GM12878 (cell line): ENCODE data around the gene MAN2A2. TPM values are rescaled to one million over a fixed set of nuclear protein-coding genes. Genes with fewer than 3 reads are reported as not detected.

Experiments
- ATF2 ChIP-seq: IDR thresholded peaks from 2 replicates; pipeline ENCODE4 v1.6.1; 2012; ENCODE audit warnings: low read length, inconsistent platforms
- BCL11A ChIP-seq: IDR thresholded peaks from 2 replicates; pipeline ENCODE4 v1.6.1; 2011; ENCODE audit warnings: low read depth, low read length
- BMI1 ChIP-seq: fragments of 450-650 bp; IDR thresholded peaks from 2 replicates; pipeline ENCODE4 v1.6.1; 2016; ENCODE audit warnings: mild to moderate bottlenecking, moderate library complexity, borderline replicate concordance
- CHD2 ChIP-seq: IDR thresholded peaks from 2 replicates; pipeline ENCODE4 v1.6.1; 2011; ENCODE audit warnings: low read depth, low read length, improper control_type of control experiment, borderline replicate concordance
- CREB1 ChIP-seq: IDR thresholded peaks from 2 replicates; pipeline ENCODE4 v1.6.1; 2012; ENCODE audit warnings: low read depth, mild to moderate bottlenecking, inconsistent platforms
- CREM ChIP-seq: IDR thresholded peaks from 2 replicates; pipeline ENCODE4 v1.6.1; 2014; ENCODE audit warnings: antibody characterized with exemption, low read depth
- DPF2 ChIP-seq: fragments of 450-650 bp; IDR thresholded peaks from 2 replicates; pipeline ENCODE4 v1.6.1; 2017; ENCODE audit warnings: mild to moderate bottlenecking
- EED ChIP-seq: sonication (generic); IDR thresholded peaks from 2 replicates; pipeline ENCODE4 v1.6.1; 2016; ENCODE audit warnings: antibody characterized with exemption, low read depth
- EP300 ChIP-seq, 2 experiments: fragments of 150-350 bp in 1 of 2; IDR thresholded peaks; 2 replicates each; pipeline ENCODE4 v1.6.1; 2011 to 2012; ENCODE audit warnings: low read depth in 2 of 2, low read length in 2 of 2, borderline replicate concordance in 1 of 2, improper control_type of control experiment in 1 of 2, inconsistent platforms in 1 of 2; ENCODE audit not compliant: control insufficient read depth in 1 of 2
- ETV6 ChIP-seq, 2 experiments: fragments of 450-650 bp in 1 of 2; IDR thresholded peaks in 1 of 2; conservative IDR thresholded peaks in 1 of 2; 2 replicates each; pipeline ENCODE4 v1.6.1; 2014; ENCODE audit warnings: antibody characterized with exemption in 1 of 2, borderline replicate concordance in 1 of 2, low read depth in 1 of 2, mild to moderate bottlenecking in 1 of 2, moderate library complexity in 1 of 2
- IKZF2 ChIP-seq, 2 experiments: fragments of 450-650 bp; IDR thresholded peaks; 2 replicates each; pipeline ENCODE4 v1.6.1; 2017; ENCODE audit warnings: mild to moderate bottlenecking in 2 of 2, moderate library complexity in 2 of 2
- MEF2B ChIP-seq: fragments of 450-650 bp; IDR thresholded peaks from 2 replicates; pipeline ENCODE4 v1.6.1; 2018; ENCODE audit warnings: mild to moderate bottlenecking, moderate library complexity; ENCODE audit not compliant: partially characterized antibody, poor library complexity, severe bottlenecking
- MLLT1 ChIP-seq: fragments of 450-650 bp; IDR thresholded peaks from 2 replicates; pipeline ENCODE4 v1.6.1; 2016; ENCODE audit warnings: mild to moderate bottlenecking
- MTA3 ChIP-seq: IDR thresholded peaks from 2 replicates; pipeline ENCODE4 v1.6.1; 2012; ENCODE audit warnings: low read length, inconsistent platforms, borderline replicate concordance
- NFIC ChIP-seq: IDR thresholded peaks from 2 replicates; pipeline ENCODE4 v1.6.1; 2012; ENCODE audit warnings: low read depth, mild to moderate bottlenecking, inconsistent platforms, low read length, moderate library complexity
- PML ChIP-seq: IDR thresholded peaks from 2 replicates; pipeline ENCODE4 v1.6.1; 2012; ENCODE audit warnings: low read length, inconsistent platforms
- RELB ChIP-seq: fragments of 450-650 bp; IDR thresholded peaks from 2 replicates; pipeline ENCODE4 v1.6.1; 2017; ENCODE audit warnings: low read depth, mild to moderate bottlenecking, moderate library complexity
- RUNX3 ChIP-seq: IDR thresholded peaks from 2 replicates; pipeline ENCODE4 v1.6.1; 2012; ENCODE audit warnings: low read length, inconsistent platforms
- SKIL ChIP-seq: fragments of 450-650 bp; IDR thresholded peaks from 2 replicates; pipeline ENCODE4 v1.6.1; 2017; ENCODE audit warnings: mild to moderate bottlenecking, low read depth, inconsistent platforms; ENCODE audit not compliant: poor library complexity, severe bottlenecking
- SPI1 ChIP-seq: IDR thresholded peaks from 2 replicates; pipeline ENCODE4 v1.6.1; 2011; ENCODE audit warnings: low read depth, mild to moderate bottlenecking, low read length, moderate library complexity, borderline replicate concordance; ENCODE audit not compliant: insufficient read depth
- ZNF384 ChIP-seq: IDR thresholded peaks from 2 replicates; pipeline ENCODE4 v1.6.1; 2012; ENCODE audit warnings: low read depth, mild to moderate bottlenecking, low read length, improper control_type of control experiment, borderline replicate concordance
- polyA plus RNA-seq, 11 experiments: library from polyadenylated mRNA; depleted of rRNA in 4 of 11; unstranded in 6 of 11; stranded (reverse) in 5 of 11; fragments of >200 nt; fragmentation: Nextera tagmentation in 4 of 11; fragmentation: Illumina TruSeq in 1 of 11; extraction: Ambion mirVana in 4 of 11; extraction: Trizol in 1 of 11; gene quantifications; 1 replicate in 1 of 11; 2 replicates in 10 of 11; pipeline versions ENCODE4 v1.2.1 to v1.2.3, GENCODE V29; 2011 to 2016; ENCODE audit warnings: inconsistent platforms in 2 of 11, missing spikeins in 2 of 11, low read depth in 1 of 11
- total RNA-seq, 4 experiments: library from RNA; depleted of rRNA in 3 of 4; stranded (reverse); fragments of >200 nt in 3 of 4; fragmentation: Illumina TruSeq in 1 of 4; extraction: Trizol in 1 of 4; gene quantifications; 2 replicates each; pipeline versions ENCODE4 v1.2.1 to v1.2.3, GENCODE V29; 2013 to 2021

Gene MAN2A2
- total and polyA plus RNA-seq, 10 of the 15 experiments (the other 5 are each of a cell fraction or from before 2014, with no cell fraction given) = 4.2 to 79.4 (median 23.2) TPM

GRCh38 chr15:90897131-90897655, 5.9 kb upstream of the MAN2A2 start (continued):
- TF ChIP-seq ATF2 (peak; percentile 75), BCL11A (peak; percentile 96), BMI1 (0 out of 2 replicates have a peak, but pooled peaks have one; percentile 55), MTA3 (peak; percentile 88; the same call in 1 of the 2 replicates), ZNF384 (peak; percentile 93), CHD2 (peak; percentile 40; the same call in 1 of the 2 replicates), SKIL (peak; percentile 70), PML (peak; percentile 77), NFIC (peak; percentile 93), EP300 (IDR thresholded peaks at IDR 0.05; ENCODE audit: borderline replicate concordance in 1 of 2, control insufficient read depth in 1 of 2, low read depth in 2 of 2, low read length in 2 of 2) (peak; percentile 88 to 94), DPF2 (peak; percentile 85), CREM (peak; percentile 64), EED (peak; percentile 89), ETV6 (conservative IDR thresholded peaks at IDR 0.05 in 1 of 2, IDR thresholded peaks at IDR 0.05 in 1 of 2; ENCODE audit: borderline replicate concordance in 1 of 2, low read depth in 1 of 2) (peak in 1 of 2 experiments; percentile 64; a peak in 1 of 4 replicates), RELB (peak; percentile 94), MLLT1 (peak; percentile 26; the same call in 1 of the 2 replicates), IKZF2 (IDR thresholded peaks at IDR 0.05) (peak; percentile 99), MEF2B (peak; percentile 52), RUNX3 (peak; percentile 89), SPI1 (peak; percentile 96), CREB1 (peak; percentile 56; the same call in 1 of the 2 replicates)
